ENCODE results near the gene TNFRSF1B. TPM values are rescaled to one million over a fixed set of nuclear protein-coding genes. Genes with fewer than 3 reads are reported as not detected.

Gene TNFRSF1B
- total RNA-seq, 3 donors from 2014 or later (not counting 1 experiment from before 2014, with no cell fraction given) = 152 to 173 (median 172) TPM

GRCh38 chr1:12231276-12231595, 64.4 kb downstream of the TNFRSF1B start:
- H3K4me1 Mint-ChIP-seq = peaks cover 17 to 25% of the 10 kb centered on the region in 2 donors
- no peaks in the 10 kb centered on the region for H3K36me3 Mint-ChIP-seq
- no peaks in the 10 kb centered on the region for H3K9me3 Mint-ChIP-seq
- no peaks in the 10 kb centered on the region for H3K27me3 Mint-ChIP-seq (ENCODE audit: low read depth in 2 of 2)
- H3K4me3 Mint-ChIP-seq = peak overlapping the region; percentile 87
- Histone ChIP-seq H3K27ac (ENCODE audit: low read length) (no peak overlapping the region), H3K4me3 (ENCODE audit: low read length) (peak overlapping the region; percentile 99), H3K9me3 (ENCODE audit: control insufficient read depth, insufficient read depth, low read length) (no peaks in the 10 kb centered on the region), H3K36me3 (ENCODE audit: control insufficient read depth, insufficient read depth, low read length) (peaks cover 14% of the 10 kb centered on the region), H3K4me1 (ENCODE audit: control insufficient read depth, insufficient read depth, low read length) (peaks cover 19% of the 10 kb centered on the region), H3K27me3 (ENCODE audit: control insufficient read depth, insufficient read depth, low read length) (no peaks in the 10 kb centered on the region)
- ATAC-seq (no peak), DNase-seq (no peak)
- TF ChIP-seq CTCF (IDR thresholded peaks at IDR 0.05) = no peak
- H3K27ac Mint-ChIP-seq = peak overlapping the region; percentile 34 to 75
- intact Hi-C loops (cut with micrococcal nuclease) = no loop called here
- WGBS (ENCODE audit: insufficient coverage) = 73% methylated on average over 4 of the region's 4 CpGs

GRCh38 chr1:12232221-12232620, 65.4 kb downstream of the TNFRSF1B start:
- no peaks in the 10 kb centered on the region for H3K36me3 Mint-ChIP-seq
- no peak overlapping the region for H3K4me3 Mint-ChIP-seq
- Histone ChIP-seq H3K9me3 (ENCODE audit: control insufficient read depth, insufficient read depth, low read length) (no peaks in the 10 kb centered on the region), H3K27ac (ENCODE audit: low read length) (no peak overlapping the region), H3K27me3 (ENCODE audit: control insufficient read depth, insufficient read depth, low read length) (no peaks in the 10 kb centered on the region), H3K4me1 (ENCODE audit: control insufficient read depth, insufficient read depth, low read length) (peaks cover 19% of the 10 kb centered on the region), H3K4me3 (ENCODE audit: low read length) (no peak overlapping the region), H3K36me3 (ENCODE audit: control insufficient read depth, insufficient read depth, low read length) (peaks cover 14% of the 10 kb centered on the region)
- no peaks in the 10 kb centered on the region for H3K9me3 Mint-ChIP-seq
- peaks cover 17 to 25% of the 10 kb centered on the region in 2 donors for H3K4me1 Mint-ChIP-seq
- intact Hi-C loops (cut with micrococcal nuclease) = no loop called here
- DNase-seq (no peak), ATAC-seq (no peak)
- H3K27me3 Mint-ChIP-seq (ENCODE audit: low read depth in 2 of 2) = no peaks in the 10 kb centered on the region
- no peak overlapping the region for H3K27ac Mint-ChIP-seq
- no peak for TF ChIP-seq CTCF (IDR thresholded peaks at IDR 0.05)
- 100% methylated on average over 2 of the region's 2 CpGs for WGBS (ENCODE audit: insufficient coverage)

- DNase-seq (peak in 1 of 2 donors; percentile 44), ATAC-seq (no peak)
- H3K27ac Mint-ChIP-seq = no peak overlapping the region
- no peak overlapping the region for H3K27ac ChIP-seq (ENCODE audit: low read length)
- TF ChIP-seq CTCF (IDR thresholded peaks at IDR 0.05) = peak; percentile 32
- H3K27me3 ChIP-seq (ENCODE audit: control insufficient read depth, insufficient read depth, low read length) = no peaks in the 10 kb centered on the region
- H3K4me3 ChIP-seq (ENCODE audit: low read length) = no peak overlapping the region
- peaks cover 41% of the 10 kb centered on the region for H3K36me3 ChIP-seq (ENCODE audit: control insufficient read depth, insufficient read depth, low read length)
- H3K36me3 Mint-ChIP-seq = peaks cover 10% of the 10 kb centered on the region
- no peaks in the 10 kb centered on the region for H3K27me3 Mint-ChIP-seq (ENCODE audit: low read depth in 2 of 2)
- H3K4me1 ChIP-seq (ENCODE audit: control insufficient read depth, insufficient read depth, low read length) = no peaks in the 10 kb centered on the region
- no peaks in the 10 kb centered on the region for H3K9me3 ChIP-seq (ENCODE audit: control insufficient read depth, insufficient read depth, low read length)
- intact Hi-C loops (cut with micrococcal nuclease) = no loop called here
- no peak overlapping the region for H3K4me3 Mint-ChIP-seq
- H3K9me3 Mint-ChIP-seq = no peaks in the 10 kb centered on the region
- 79% methylated on average over 2 of the region's 2 CpGs for WGBS (ENCODE audit: insufficient coverage)
- H3K4me1 Mint-ChIP-seq = peaks cover 1 to 6% of the 10 kb centered on the region in 2 donors
These were observed 77.3 kb downstream of the TNFRSF1B start for GRCh38 chr1:12244078-12244477.

- Mint-ChIP-seq H3K9me3 (no peaks in the 10 kb centered on the region), H3K36me3 (peaks cover 15% of the 10 kb centered on the region), H3K4me3 (no peak overlapping the region), H3K27me3 (ENCODE audit: low read depth in 2 of 2) (no peaks in the 10 kb centered on the region), H3K4me1 (peaks cover 0 to 6% of the 10 kb centered on the region in 2 donors), H3K27ac (no peak overlapping the region)
- 100% methylated on average over 5 of the region's 5 CpGs for WGBS (ENCODE audit: insufficient coverage)
- ATAC-seq (no peak), DNase-seq (no peak)
- no peaks in the 10 kb centered on the region for H3K27me3 ChIP-seq (ENCODE audit: control insufficient read depth, insufficient read depth, low read length)
- H3K36me3 ChIP-seq (ENCODE audit: control insufficient read depth, insufficient read depth, low read length) = peaks cover 46% of the 10 kb centered on the region
- intact Hi-C loops (cut with micrococcal nuclease) = no loop called here
- H3K9me3 ChIP-seq (ENCODE audit: control insufficient read depth, insufficient read depth, low read length) = no peaks in the 10 kb centered on the region
- no peak for TF ChIP-seq CTCF (IDR thresholded peaks at IDR 0.05)
- H3K27ac ChIP-seq (ENCODE audit: low read length) = no peak overlapping the region
- no peaks in the 10 kb centered on the region for H3K4me1 ChIP-seq (ENCODE audit: control insufficient read depth, insufficient read depth, low read length)
- H3K4me3 ChIP-seq (ENCODE audit: low read length) = no peak overlapping the region
These were observed 77.8 kb downstream of the TNFRSF1B start for GRCh38 chr1:12244585-12244984.
